Heart right ventricle (tissue), 16 donors: ENCODE results near the gene GNAL. TPM values are rescaled to one million over a fixed set of nuclear protein-coding genes. Genes with fewer than 3 reads are reported as not detected.

Experiments
- ATAC-seq, 8 donors: fragments of 200-7000 bp; cut with Tn5 transposase; one replicate each; pipeline ENCODE4 v1.9.1; 2020; ENCODE audit warnings: mild to moderate bottlenecking in 8 of 8, moderate library complexity in 8 of 8, moderate number of reproducible peaks in 1 of 8
- DNase-seq, 2 donors: peaks; one replicate each; pipeline ENCODE4 v3.0.0-alpha.2; 2020
- H3K27ac ChIP-seq, 10 donors: fragments of 200-600 bp; sonication (generic) in 2 of 10; one replicate each; pipeline versions ENCODE4 v1.5.0 to v1.8.0; 2020 to 2022; ENCODE audit warnings: mild to moderate bottlenecking in 3 of 10
- H3K27me3 ChIP-seq, 7 donors: fragments of 200-600 bp; one replicate each; pipeline ENCODE4 v1.8.0; 2021 to 2022; ENCODE audit warnings: mild to moderate bottlenecking in 2 of 7
- H3K36me3 ChIP-seq, 9 donors: fragments of 200-600 bp; sonication (generic) in 1 of 9; one replicate each; pipeline versions ENCODE4 v1.5.0 to v1.8.0; 2020 to 2022; ENCODE audit warnings: mild to moderate bottlenecking in 2 of 9
- H3K4me1 ChIP-seq, 9 donors: fragments of 200-600 bp; sonication (generic) in 1 of 9; one replicate each; pipeline versions ENCODE4 v1.5.0 to v1.8.0; 2020 to 2022; ENCODE audit warnings: mild to moderate bottlenecking in 4 of 9
- H3K4me3 ChIP-seq, 10 donors: fragments of 200-600 bp; sonication (generic) in 2 of 10; one replicate each; pipeline versions ENCODE4 v1.5.0 to v1.8.0; 2020 to 2022; ENCODE audit warnings: mild to moderate bottlenecking in 7 of 10, moderate library complexity in 2 of 10
- H3K9me3 ChIP-seq, 11 donors: fragments of 200-600 bp in 10 of 11; sonication (generic) in 2 of 11; one replicate each; pipeline versions ENCODE4 v1.5.0 to v1.8.0; 2013 to 2022; ENCODE audit warnings: mild to moderate bottlenecking in 2 of 11, control low read depth in 1 of 11, moderate library complexity in 1 of 11
- CTCF ChIP-seq, 9 donors: fragments of 200-600 bp; sonication (generic) in 2 of 9; IDR thresholded peaks; one replicate each; pipeline versions ENCODE4 v1.5.0 to v1.8.0; 2021 to 2022; ENCODE audit warnings: antibody characterized with exemption in 9 of 9, mild to moderate bottlenecking in 5 of 9, moderate library complexity in 1 of 9
- WGBS, 2 donors: extraction: QIAGEN DNeasy Blood & Tissue Kit; methylation state at CpG; one replicate each; pipeline ENCODE4 v1.1.7; 2013; ENCODE audit warnings: inconsistent platforms in 1 of 2; 5-methylcytosine and 5-hydroxymethylcytosine counted together
- intact Hi-C, 10 donors: fragments of 100-400 bp; cut with DNase I; formaldehyde crosslinking; loops; one replicate each; pipeline versions ENCODE4 v1.11.1 to v1.14.2; 2022
- polyA plus RNA-seq, 2 donors: library from polyadenylated mRNA; stranded (reverse); fragments of 200-250 nt; gene quantifications; one replicate each; pipeline ENCODE4 v1.2.3, GENCODE V29; 2013
- total RNA-seq, 10 donors: library from RNA; stranded (reverse); fragmentation: NEBNext Ultra II Directional in 3 of 10; extraction: Animal tissue kit (Norgen Biotek cat#: 25700) in 3 of 10; gene quantifications; one replicate each; pipeline versions ENCODE4 v1.2.1 to v1.2.4, GENCODE V29; 2021 to 2023
- donor health status: Arrhythmogenic right ventricular cardiomyopathy.
- donor health status: ischemic (EF 13 %, LVEDD 7.1; RV severe dilation, severe dysfunction).
- donor health status: healthy with polysubstance abuse.
- donor health status: DM: no; HTN: yes; CAD: no.
- donor health status: DM: no; HTN: no; CAD: no.
- donor health status: ischemic (EF 25% LVEDD 6.9; RV normal size, moderate dysfunction).
- donor health status: ischemic (EF 25% LVEDD 5.7; RV mildly dilated, moderate dysfunction).
- donor health status: healthy.
- donor health status: DM: yes; HTN: yes; CAD: no.
- donor health status: Ischemic cardiomyopathy.
- donor health status: ischemic (EF 35%, LVEDD 5.7; RV mildly dilated, moderate dysfunction).
- donor health status: nonischemic (EF 11% LVEDD 7.7; RV severe dilation, severe dysfunction).
- donor health status: DM: yes; HTN: yes; CAD: no.
- donor health status: PGD.
- donor health status: ischemic (EF 29% LVEDD 5.4; RV normal size, mild dysfunction).
- donor health status: nonischemic (EF 23%, LVEDD 6.1; RV moderate dilation, normal function).

Gene GNAL
- total and polyA plus RNA-seq, 12 donors: 0.42 to 6.9 (median 1.6) TPM

DNA sequence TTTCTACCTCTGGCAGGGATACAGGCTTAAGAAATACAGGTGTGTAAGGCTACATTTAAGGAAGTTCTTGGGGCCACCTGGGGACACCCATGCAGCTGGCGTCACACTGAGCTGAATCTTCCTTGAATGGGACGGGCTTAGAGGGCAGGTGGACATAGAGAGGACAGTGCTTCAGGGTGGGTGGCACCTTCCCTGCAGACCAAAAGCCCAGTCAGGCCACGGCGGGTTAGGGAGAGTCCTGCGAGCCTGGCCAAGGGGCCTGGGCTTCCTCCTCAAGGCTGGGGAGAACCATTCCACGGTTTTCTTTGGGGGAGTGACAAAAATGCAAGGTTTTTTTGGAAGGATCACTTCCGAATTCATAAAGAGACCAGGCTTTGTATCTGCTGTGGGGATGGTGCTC lies 73.4 kb downstream of the GNAL start:
- ATAC-seq (no peak), DNase-seq (no peak)
- no peak for TF ChIP-seq CTCF (IDR thresholded peaks at IDR 0.05)
- no peak overlapping the region for H3K4me3 ChIP-seq
- no peak overlapping the region for H3K27ac ChIP-seq
- no peaks in the 10 kb centered on the region for H3K27me3 ChIP-seq
- H3K9me3 ChIP-seq: no peaks in the 10 kb centered on the region
- H3K36me3 ChIP-seq: no peaks in the 10 kb centered on the region
- 70 to 82% methylated on average over 7 of the region's 7 CpGs for WGBS, 2 donors
- intact Hi-C loops: no loop called here
- no peaks in the 10 kb centered on the region for H3K4me1 ChIP-seq

DNA sequence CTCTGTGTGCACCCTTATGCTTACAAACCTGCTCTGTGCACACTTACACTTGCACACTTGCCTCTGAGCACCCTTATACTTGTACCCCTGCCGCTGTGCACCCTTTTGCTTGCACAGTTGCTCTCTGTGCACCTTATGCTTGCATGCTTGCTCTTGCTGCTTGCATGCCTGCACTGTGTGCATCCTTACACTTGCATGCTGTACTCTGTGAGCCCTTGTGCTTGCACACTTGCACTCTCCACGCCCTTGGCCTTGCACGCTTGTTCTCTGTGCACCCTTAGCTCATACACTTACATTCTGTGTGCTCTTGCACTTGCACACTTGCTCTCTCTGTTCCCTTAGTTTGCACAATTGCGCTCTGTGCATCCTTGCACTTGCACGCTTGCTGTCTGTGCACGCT lies 78.3 kb downstream of the GNAL start:
- H3K36me3 ChIP-seq: no peaks in the 10 kb centered on the region
- H3K9me3 ChIP-seq: no peaks in the 10 kb centered on the region
- no peak overlapping the region for H3K4me3 ChIP-seq
- no peak for TF ChIP-seq CTCF (IDR thresholded peaks at IDR 0.05)
- WGBS, 2 donors: 93% methylated on average over 6 of the region's 6 CpGs
- H3K27ac ChIP-seq: no peak overlapping the region
- DNase-seq: no peak
- H3K4me1 ChIP-seq: no peaks in the 10 kb centered on the region
- no peaks in the 10 kb centered on the region for H3K27me3 ChIP-seq
- intact Hi-C loops: no loop called here
- no peak for ATAC-seq

- 77 to 81% methylated on average over 4 of the region's 4 CpGs for WGBS, 2 donors
- Histone ChIP-seq H3K27me3 (no peaks in the 10 kb centered on the region), H3K4me1 (no peaks in the 10 kb centered on the region), H3K9me3 (no peaks in the 10 kb centered on the region), H3K36me3 (no peaks in the 10 kb centered on the region), H3K27ac (no peak overlapping the region), H3K4me3 (no peak overlapping the region)
- no peak for ATAC-seq
- intact Hi-C loops: no loop called here
- DNase-seq: no peak
- no peak for TF ChIP-seq CTCF (IDR thresholded peaks at IDR 0.05)
Measured at GRCh38 chr18:11767935-11768334, 78.9 kb downstream of the GNAL start.

DNA sequence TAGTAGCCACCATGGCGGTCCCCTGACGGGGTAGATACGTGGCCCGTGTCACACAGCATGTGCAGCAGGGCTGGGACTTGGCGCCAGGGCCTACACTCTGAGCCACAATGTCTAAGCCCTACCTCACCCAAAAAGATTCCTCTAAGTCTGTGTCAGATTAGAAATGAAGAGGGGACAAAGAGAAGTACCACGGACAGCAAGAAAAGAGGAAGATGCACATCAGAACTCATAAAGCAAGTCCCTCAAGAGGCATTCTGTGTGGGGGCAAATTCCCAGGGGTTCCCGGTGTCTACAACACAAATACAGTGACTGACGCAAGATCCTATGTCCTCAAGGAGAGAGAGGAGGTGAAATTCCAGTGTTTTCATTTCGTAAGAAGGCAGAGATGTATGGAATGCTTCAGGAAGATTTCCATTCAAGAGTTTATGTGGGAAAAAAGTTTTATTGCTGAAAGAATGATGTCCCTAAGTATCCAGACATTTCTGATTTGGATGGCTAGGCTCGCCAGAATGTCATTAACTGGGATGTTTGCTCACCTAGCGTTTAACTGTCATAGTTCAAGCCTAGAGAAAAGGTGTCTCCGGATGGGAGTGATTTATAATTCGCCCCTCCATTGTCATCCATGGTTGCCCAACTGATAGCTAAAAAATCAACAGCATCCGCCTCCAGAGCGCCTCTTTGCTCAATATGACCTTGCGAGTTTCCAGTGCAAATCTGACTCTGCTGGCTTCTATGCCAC lies 86.5 kb downstream of the GNAL start:
- no peak for TF ChIP-seq CTCF (IDR thresholded peaks at IDR 0.05)
- intact Hi-C loops: no loop called here
- WGBS, 2 donors: 87 to 92% methylated on average over 16 of the region's 16 CpGs
- Histone ChIP-seq H3K9me3 (no peaks in the 10 kb centered on the region), H3K36me3 (no peaks in the 10 kb centered on the region), H3K27ac (no peak overlapping the region), H3K4me1 (no peaks in the 10 kb centered on the region), H3K27me3 (no peaks in the 10 kb centered on the region), H3K4me3 (no peak overlapping the region)
- ATAC-seq (no peak), DNase-seq (no peak)
